WTC11 (cell line): Measurements from ENCODE around the gene NCKAP5. TPM values are rescaled to one million over a fixed set of nuclear protein-coding genes. Genes with fewer than 3 reads are reported as not detected.

Experiments used
- ATAC-seq: fragments of 200-7000 bp; cut with Tn5 transposase; 2 replicates; pipeline ENCODE4 v1.10.0; 2021; ENCODE audit warnings: mild to moderate bottlenecking, moderate library complexity
- CTCF ChIA-PET: fragments of 300-600 bp; sonication (Branson Sonifier 250); formaldehyde crosslinking; loops from one replicate; lab custom pipeline; 2021; ENCODE audit warnings: antibody characterized with exemption; lab: Charles Lee
- POLR2A ChIA-PET: fragments of 350-600 bp; sonication (Branson Sonifier 250); formaldehyde crosslinking; loops from one replicate; lab custom pipeline; 2021; ENCODE audit warnings: antibody characterized with exemption; lab: Charles Lee
- DNase-seq: peaks from one replicate; pipeline ENCODE4 v3.0.0; 2021; ENCODE audit warnings: low spot score
- H3K27ac Mint-ChIP-seq: 2 replicates; pipeline ENCODE4 v1.8.0; 2021; ENCODE audit warnings: mixed read lengths
- H3K27me3 Mint-ChIP-seq: 2 replicates; pipeline ENCODE4 v1.8.0; 2021; ENCODE audit warnings: low read depth, mild to moderate bottlenecking, moderate library complexity, mixed read lengths
- H3K36me3 Mint-ChIP-seq: 2 replicates; pipeline ENCODE4 v1.8.0; 2021; ENCODE audit warnings: mixed read lengths
- H3K4me1 Mint-ChIP-seq: 2 replicates; pipeline ENCODE4 v1.8.0; 2022; ENCODE audit warnings: mixed read lengths
- H3K4me3 Mint-ChIP-seq: 2 replicates; pipeline ENCODE4 v1.8.0; 2021; ENCODE audit warnings: mild to moderate bottlenecking, moderate library complexity, mixed read lengths
- H3K9me3 Mint-ChIP-seq: 2 replicates; pipeline ENCODE4 v1.8.0; 2021; ENCODE audit warnings: mixed read lengths
- ARID4B ChIP-seq: sonication (generic); formaldehyde crosslinking; IDR thresholded peaks from 2 replicates; pipeline ENCODE4 v1.8.0; 2023; ENCODE audit warnings: missing genetic modification reagents, mild to moderate bottlenecking, borderline replicate concordance
- ATF6 ChIP-seq: sonication (generic); formaldehyde crosslinking; IDR thresholded peaks from 2 replicates; pipeline ENCODE4 v1.8.1; 2023; ENCODE audit warnings: mild to moderate bottlenecking, missing genetic modification reagents
- CBFB ChIP-seq: sonication (generic); formaldehyde crosslinking; IDR thresholded peaks from 2 replicates; pipeline ENCODE4 v1.8.1; 2022; ENCODE audit warnings: mild to moderate bottlenecking, low read depth, missing genetic modification reagents
- CREM ChIP-seq: sonication (generic); formaldehyde crosslinking; IDR thresholded peaks from 2 replicates; pipeline ENCODE4 v1.8.1; 2022; ENCODE audit warnings: mild to moderate bottlenecking, missing genetic modification reagents, moderate library complexity
- HMGA2 ChIP-seq: fragments of 250-450 bp; sonication (Bioruptor Pico); IDR thresholded peaks from 2 replicates; pipeline ENCODE4 v1.4.0; 2021; ENCODE audit warnings: mild to moderate bottlenecking, moderate library complexity
- MAX ChIP-seq: sonication (generic); formaldehyde crosslinking; IDR thresholded peaks from 2 replicates; pipeline ENCODE4 v1.8.0; 2022; ENCODE audit warnings: mild to moderate bottlenecking, missing genetic modification reagents
- NFYB ChIP-seq: sonication (generic); formaldehyde crosslinking; conservative IDR thresholded peaks from 2 replicates; pipeline ENCODE4 v1.8.0; 2022; ENCODE audit warnings: low read depth, missing genetic modification reagents
- RELA ChIP-seq: sonication (generic); formaldehyde crosslinking; IDR thresholded peaks from 2 replicates; pipeline ENCODE4 v1.8.1; 2022; ENCODE audit warnings: missing genetic modification reagents, mild to moderate bottlenecking, borderline replicate concordance
- USF2 ChIP-seq: sonication (generic); formaldehyde crosslinking; IDR thresholded peaks from 2 replicates; pipeline ENCODE4 v1.8.1; 2023; ENCODE audit warnings: mild to moderate bottlenecking, missing genetic modification reagents, moderate library complexity
- ZMAT4 ChIP-seq: fragments of 250-450 bp; sonication (Bioruptor Pico); IDR thresholded peaks from 2 replicates; pipeline ENCODE4 v1.9.0; 2021; ENCODE audit warnings: mild to moderate bottlenecking
- ZNF281 ChIP-seq: sonication (generic); formaldehyde crosslinking; IDR thresholded peaks from 2 replicates; pipeline ENCODE4 v1.8.0; 2023; ENCODE audit warnings: mild to moderate bottlenecking, missing genetic modification reagents
- ZNF423 ChIP-seq: fragments of 250-450 bp; sonication (Bioruptor Pico); IDR thresholded peaks from 2 replicates; pipeline ENCODE4 v2.1.2; 2022; ENCODE audit warnings: mild to moderate bottlenecking, moderate library complexity
- ZNF532 ChIP-seq: fragments of 250-450 bp; sonication (Bioruptor Pico); IDR thresholded peaks from 2 replicates; pipeline ENCODE4 v1.9.0; 2021; ENCODE audit warnings: mild to moderate bottlenecking, borderline replicate concordance
- total RNA-seq: library from RNA; stranded (reverse); gene quantifications from 3 replicates; pipeline ENCODE4 v1.2.3, GENCODE V29; 2021

Gene NCKAP5
- total RNA-seq, 1 experiment from 2014 or later = 0.55 TPM

- Mint-ChIP-seq H3K27ac (no peak overlapping the region), H3K27me3 (no peaks in the 10 kb centered on the region; the same call in 1 of the 2 replicates)
- no peak for TF ChIP-seq ZMAT4 (CRISPR knock-in tag)
- TF ChIP-seq ZNF423 (CRISPR knock-in tag) = no peak
- TF ChIP-seq USF2 (CRISPR knock-in tag) = no peak
- no peak for TF ChIP-seq CREM
- TF ChIP-seq NFYB = no peak
- TF ChIP-seq ZNF532 (CRISPR knock-in tag) = no peak
- TF ChIP-seq RELA (CRISPR knock-in tag) = no peak
- no peak for TF ChIP-seq HMGA2 (CRISPR knock-in tag)
- TF ChIP-seq CBFB (CRISPR knock-in tag) = no peak
- TF ChIP-seq ZNF281 = no peak
- no peak for TF ChIP-seq ARID4B (CRISPR knock-in tag)
- no peak for TF ChIP-seq ATF6 (CRISPR knock-in tag)
- TF ChIP-seq MAX (CRISPR knock-in tag) = no peak
Observed at GRCh38 chr2:133531382-133531781, 36.9 kb downstream of the NCKAP5 start.

More at GRCh38 chr2:133531382-133531781, 36.9 kb downstream of the NCKAP5 start:
- DNase-seq (no peak), ATAC-seq (no peak)
- Mint-ChIP-seq H3K4me3 (no peak overlapping the region), H3K4me1 (no peaks in the 10 kb centered on the region), H3K36me3 (no peaks in the 10 kb centered on the region), H3K9me3 (no peaks in the 10 kb centered on the region)
- ChIA-PET CTCF (no interaction called here), POLR2A (no interaction called here)
